ENCODE measurements around the gene TESMIN. TPM values are rescaled to one million over a fixed set of nuclear protein-coding genes. Genes with fewer than 3 reads are reported as not detected.

TESMIN gene
- total and polyA plus RNA-seq, 2 of the 4 experiments (the other 2 are of a cell fraction), result 0.90 to 2.2 TPM

DNA sequence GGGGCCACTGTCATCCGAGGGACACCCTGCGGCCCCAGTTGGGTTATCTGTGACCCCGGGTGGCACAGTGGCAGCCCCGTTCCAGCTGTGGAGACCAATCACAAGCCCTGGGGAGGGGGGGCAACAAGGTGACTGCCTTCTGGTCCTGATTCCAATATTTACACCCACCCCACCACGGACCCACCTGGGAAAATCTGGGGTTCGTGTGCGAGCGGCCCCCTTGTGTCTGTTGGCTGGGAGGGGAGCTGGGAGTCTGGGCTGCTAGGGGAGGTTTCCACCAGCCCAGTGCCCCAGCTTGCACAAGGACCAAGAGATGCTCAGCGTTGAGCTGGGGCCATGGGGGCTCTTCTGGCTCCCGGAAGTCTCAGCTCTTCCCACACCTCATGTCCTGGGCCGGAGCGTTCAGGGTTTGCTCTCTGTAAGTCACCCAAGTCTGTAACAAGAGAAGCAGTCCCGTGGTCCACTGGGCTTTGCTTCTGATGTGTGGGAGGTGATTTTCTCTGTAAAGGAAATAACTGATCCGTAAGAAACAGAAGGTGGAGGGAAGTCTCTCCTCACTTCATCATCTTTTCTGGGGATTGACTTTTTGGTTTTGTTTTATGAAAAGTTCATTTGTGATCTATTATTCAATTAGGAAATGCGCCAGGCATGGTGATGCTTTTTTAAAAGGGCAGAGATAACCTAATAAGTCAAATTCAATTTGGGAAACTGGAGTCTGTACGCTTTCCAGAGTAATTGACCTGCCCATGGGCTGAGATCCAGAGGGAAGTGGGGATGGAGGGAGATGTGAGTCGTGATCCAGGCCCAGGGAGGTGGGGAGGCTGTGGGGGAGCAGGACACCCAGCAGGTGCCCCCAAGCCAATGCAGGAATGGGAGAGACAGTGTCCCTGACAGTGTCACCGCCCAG is 89.4 kb downstream of the TESMIN start:
- TF ChIP-seq NFE2L2 (IDR thresholded peaks at IDR 0.05; ENCODE audit: low read depth, low read length) (no peak), CEBPB (IDR thresholded peaks at IDR 0.05; ENCODE audit: low read depth, low read length) (no peak), FOS (IDR thresholded peaks at IDR 0.05; ENCODE audit: low read depth, low read length) (no peak), CHD1 (IDR thresholded peaks at IDR 0.05; ENCODE audit: low read depth, low read length) (no peak), SMC3 (IDR thresholded peaks at IDR 0.05; ENCODE audit: low read depth, low read length) (no peak), RAD21 (IDR thresholded peaks at IDR 0.05; ENCODE audit: low read length) (no peak), RCOR1 (IDR thresholded peaks at IDR 0.05; ENCODE audit: insufficient replicate concordance, low read length) (no peak), MAFK (IDR thresholded peaks at IDR 0.05; ENCODE audit: low read depth, low read length) (no peak), MXI1 (IDR thresholded peaks at IDR 0.05; ENCODE audit: borderline replicate concordance, low read depth, low read length) (no peak)
- TF ChIP-seq, protein P1, sequence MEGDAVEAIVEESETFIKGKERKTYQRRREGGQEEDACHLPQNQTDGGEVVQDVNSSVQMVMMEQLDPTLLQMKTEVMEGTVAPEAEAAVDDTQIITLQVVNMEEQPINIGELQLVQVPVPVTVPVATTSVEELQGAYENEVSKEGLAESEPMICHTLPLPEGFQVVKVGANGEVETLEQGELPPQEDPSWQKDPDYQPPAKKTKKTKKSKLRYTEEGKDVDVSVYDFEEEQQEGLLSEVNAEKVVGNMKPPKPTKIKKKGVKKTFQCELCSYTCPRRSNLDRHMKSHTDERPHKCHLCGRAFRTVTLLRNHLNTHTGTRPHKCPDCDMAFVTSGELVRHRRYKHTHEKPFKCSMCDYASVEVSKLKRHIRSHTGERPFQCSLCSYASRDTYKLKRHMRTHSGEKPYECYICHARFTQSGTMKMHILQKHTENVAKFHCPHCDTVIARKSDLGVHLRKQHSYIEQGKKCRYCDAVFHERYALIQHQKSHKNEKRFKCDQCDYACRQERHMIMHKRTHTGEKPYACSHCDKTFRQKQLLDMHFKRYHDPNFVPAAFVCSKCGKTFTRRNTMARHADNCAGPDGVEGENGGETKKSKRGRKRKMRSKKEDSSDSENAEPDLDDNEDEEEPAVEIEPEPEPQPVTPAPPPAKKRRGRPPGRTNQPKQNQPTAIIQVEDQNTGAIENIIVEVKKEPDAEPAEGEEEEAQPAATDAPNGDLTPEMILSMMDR (conservative IDR thresholded peaks at IDR 0.05; ENCODE audit: low read depth, low read length), result no peak
- TF ChIP-seq, protein P2, sequence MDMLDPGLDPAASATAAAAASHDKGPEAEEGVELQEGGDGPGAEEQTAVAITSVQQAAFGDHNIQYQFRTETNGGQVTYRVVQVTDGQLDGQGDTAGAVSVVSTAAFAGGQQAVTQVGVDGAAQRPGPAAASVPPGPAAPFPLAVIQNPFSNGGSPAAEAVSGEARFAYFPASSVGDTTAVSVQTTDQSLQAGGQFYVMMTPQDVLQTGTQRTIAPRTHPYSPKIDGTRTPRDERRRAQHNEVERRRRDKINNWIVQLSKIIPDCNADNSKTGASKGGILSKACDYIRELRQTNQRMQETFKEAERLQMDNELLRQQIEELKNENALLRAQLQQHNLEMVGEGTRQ (IDR thresholded peaks at IDR 0.05; ENCODE audit: low read depth, low read length), result no peak
- no peak overlapping the region for H2AK9ac ChIP-seq (replicated peaks; ENCODE audit: low read depth, low read length, poor library complexity)
- no peak overlapping the region for H3K27ac ChIP-seq (ENCODE audit: insufficient read depth, low read length)
- no peak overlapping the region for H3K23ac ChIP-seq (ENCODE audit: low read depth, low read length)
- intact Hi-C loops (cut with micrococcal nuclease), result no loop called here
- peak; percentile 25 for DNase-seq
- H2AFZ ChIP-seq (replicated peaks; ENCODE audit: low read length, poor library complexity), result no peak overlapping the region
- H2BK15ac ChIP-seq (ENCODE audit: low read depth, low read length), result no peak overlapping the region
- H2BK20ac ChIP-seq (ENCODE audit: low read depth, low read length), result no peak overlapping the region
- H3K4me1 ChIP-seq (ENCODE audit: control insufficient read depth, insufficient read depth, low read length), result peaks cover 7% of the 10 kb centered on the region
- ATAC-seq (ENCODE audit: low read depth), result no peak
- H3K36me3 ChIP-seq (ENCODE audit: control insufficient read depth, insufficient read depth, low read length), result no peaks in the 10 kb centered on the region
- H3K4ac ChIP-seq (ENCODE audit: low read depth, low read length), result no peak overlapping the region
- in situ Hi-C loops (cut with MboI; ENCODE audit: low sequenced_read_pairs), result no loop called here
- 0% methylated on average over 1 of the region's 18 CpGs; no CpG with 5 or more reads in 1 of the 2 experiments for WGBS, 2 experiments (ENCODE audit: extremely low coverage in 2 of 2, insufficient read length in 1 of 2)
- no TSS peak for BruUV-seq (replicated peaks)
- H4K5ac ChIP-seq (ENCODE audit: low read depth, low read length), result no peak overlapping the region
- no peak overlapping the region for H2AK5ac ChIP-seq (ENCODE audit: low read depth, low read length)
- H4K91ac ChIP-seq (ENCODE audit: insufficient read depth, low read depth, low read length), result no peak overlapping the region
- peaks cover 44% of the 10 kb centered on the region for H3K27me3 ChIP-seq (ENCODE audit: control insufficient read depth, insufficient read depth, low read length)
- H3K79me1 ChIP-seq (ENCODE audit: low read depth in 1 of 2, low read length in 2 of 2), result no peaks in the 10 kb centered on the region
- H3K4me2 ChIP-seq (ENCODE audit: low read depth, low read length), result no peak overlapping the region
- no peak overlapping the region for H2BK5ac ChIP-seq (ENCODE audit: low read depth, low read length, poor library complexity, severe bottlenecking)
- peaks cover 4% of the 10 kb centered on the region for H3K9me3 ChIP-seq (ENCODE audit: control insufficient read depth, insufficient read depth, low read length)
- no peaks in the 10 kb centered on the region for H3K9me1 ChIP-seq (ENCODE audit: insufficient read depth, low read length)
- no peak overlapping the region for H3K4me3 ChIP-seq (ENCODE audit: insufficient read depth, low read depth, low read length)
- 0 out of 2 replicates have a peak, but pooled peaks cover 5% of the 10 kb centered on the region for H4K20me1 ChIP-seq (ENCODE audit: insufficient read depth, low read length)
- H3K56ac ChIP-seq (ENCODE audit: extremely low read depth, insufficient read depth, low read length), result no peak overlapping the region
- H2BK120ac ChIP-seq (ENCODE audit: low read depth, low read length), result no peak overlapping the region
- no peak overlapping the region for H4K8ac ChIP-seq (ENCODE audit: low read depth in 2 of 2, low read length in 2 of 2)
- POLR2A ChIA-PET (ENCODE audit: unreplicated experiment), result no interaction called here
- dilution Hi-C loops (cut with HindIII; ENCODE audit: low sequenced_read_pairs, unreplicated experiment), result no loop called here
- CTCF ChIA-PET, result no interaction called here
- H3K9ac ChIP-seq (ENCODE audit: low read depth, low read length), result no peak overlapping the region
- H3K18ac ChIP-seq (ENCODE audit: low read depth, low read length), result no peak overlapping the region
- H3K14ac ChIP-seq (replicated peaks; ENCODE audit: low read depth, low read length), result no peak overlapping the region

All from IMR-90 (cell line).